Upper lobe of right lung (tissue), 1 donor: ENCODE measurements around the gene ALDOA. TPM values are rescaled to one million over a fixed set of nuclear protein-coding genes. Genes with fewer than 3 reads are reported as not detected.
A peak's percentile ranks its signal among the peaks of the same experiment; 100 is the strongest.
"Not testable (repeated sequence)": the region's sequence is repeated elsewhere in the genome, so short reads cannot be mapped to it uniquely, and the experiment has no call there.

Experiments
- ATAC-seq: fragments of 200-7000 bp; cut with Tn5 transposase; one replicate; pipeline ENCODE4 v1.9.1; 2020; ENCODE audit warnings: mild to moderate bottlenecking, moderate library complexity
- DNase-seq: peaks from one replicate; pipeline ENCODE4 v3.0.0-alpha.2; 2020
- H3K27ac ChIP-seq: fragments of 200-600 bp; one replicate; pipeline ENCODE4 v1.8.0; 2022
- H3K27me3 ChIP-seq: fragments of 200-600 bp; one replicate; pipeline ENCODE4 v1.8.0; 2022; ENCODE audit warnings: mild to moderate bottlenecking
- H3K36me3 ChIP-seq: fragments of 200-600 bp; one replicate; pipeline ENCODE4 v1.8.0; 2022
- H3K4me1 ChIP-seq: fragments of 200-600 bp; one replicate; pipeline ENCODE4 v1.8.0; 2022
- H3K4me3 ChIP-seq: fragments of 200-600 bp; one replicate; pipeline ENCODE4 v1.8.0; 2022; ENCODE audit warnings: mild to moderate bottlenecking
- H3K9me3 ChIP-seq: fragments of 200-600 bp; one replicate; pipeline ENCODE4 v1.8.0; 2022
- intact Hi-C: fragments of 100-400 bp; cut with DNase I; formaldehyde crosslinking; loops from one replicate; pipeline ENCODE4 v1.11.0; 2022
- total RNA-seq: library from RNA; stranded (reverse); fragmentation: NEBNext Ultra II Directional; extraction: Animal tissue kit (Norgen Biotek cat#: 25700); gene quantifications from one replicate; pipeline ENCODE4 v1.2.1, GENCODE V29; 2021
- TF ChIP-seq, protein P1 (sequence below): fragments of 200-600 bp; IDR thresholded peaks from one replicate; pipeline ENCODE4 v1.8.0; 2022; ENCODE audit warnings: antibody characterized with exemption
- donor health status: DM: no; HTN: yes; CAD: no; lungs with severe emphysema.

The ALDOA gene
- total RNA-seq, 1 donor from 2014 or later: 689 TPM

DNA sequence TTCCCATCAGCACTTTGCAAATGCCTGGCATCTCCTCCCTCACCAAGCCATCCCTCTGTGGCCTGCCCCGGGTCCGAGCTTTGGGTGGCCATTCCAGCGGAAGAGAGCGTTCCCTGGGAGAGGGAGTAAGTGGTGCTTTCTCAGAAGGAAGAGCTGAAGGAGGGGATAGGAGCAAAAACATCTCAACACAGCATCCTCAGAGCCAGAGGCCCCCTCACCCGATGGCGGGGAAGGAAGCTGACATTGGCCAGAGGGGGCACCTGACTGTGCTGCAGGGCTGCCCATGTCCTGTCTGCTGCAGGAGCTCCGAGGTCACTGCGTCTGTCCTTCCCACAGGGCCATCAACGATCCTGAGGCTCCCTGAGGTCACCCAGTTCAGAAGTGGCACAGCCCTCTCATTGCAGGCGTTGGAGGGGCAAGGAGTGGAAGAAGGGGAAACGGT lies 34.1 kb upstream of the ALDOA start:
- Histone ChIP-seq H3K27ac (no peak overlapping the region), H3K4me3 (no peak overlapping the region), H3K4me1 (peaks cover 5% of the 10 kb centered on the region), H3K9me3 (no peaks in the 10 kb centered on the region), H3K27me3 (peaks cover 60% of the 10 kb centered on the region), H3K36me3 (no peaks in the 10 kb centered on the region)
- TF ChIP-seq, protein P1, sequence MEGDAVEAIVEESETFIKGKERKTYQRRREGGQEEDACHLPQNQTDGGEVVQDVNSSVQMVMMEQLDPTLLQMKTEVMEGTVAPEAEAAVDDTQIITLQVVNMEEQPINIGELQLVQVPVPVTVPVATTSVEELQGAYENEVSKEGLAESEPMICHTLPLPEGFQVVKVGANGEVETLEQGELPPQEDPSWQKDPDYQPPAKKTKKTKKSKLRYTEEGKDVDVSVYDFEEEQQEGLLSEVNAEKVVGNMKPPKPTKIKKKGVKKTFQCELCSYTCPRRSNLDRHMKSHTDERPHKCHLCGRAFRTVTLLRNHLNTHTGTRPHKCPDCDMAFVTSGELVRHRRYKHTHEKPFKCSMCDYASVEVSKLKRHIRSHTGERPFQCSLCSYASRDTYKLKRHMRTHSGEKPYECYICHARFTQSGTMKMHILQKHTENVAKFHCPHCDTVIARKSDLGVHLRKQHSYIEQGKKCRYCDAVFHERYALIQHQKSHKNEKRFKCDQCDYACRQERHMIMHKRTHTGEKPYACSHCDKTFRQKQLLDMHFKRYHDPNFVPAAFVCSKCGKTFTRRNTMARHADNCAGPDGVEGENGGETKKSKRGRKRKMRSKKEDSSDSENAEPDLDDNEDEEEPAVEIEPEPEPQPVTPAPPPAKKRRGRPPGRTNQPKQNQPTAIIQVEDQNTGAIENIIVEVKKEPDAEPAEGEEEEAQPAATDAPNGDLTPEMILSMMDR: no peak
- no peak for DNase-seq
- intact Hi-C loops: no loop called here
- ATAC-seq: no peak

DNA sequence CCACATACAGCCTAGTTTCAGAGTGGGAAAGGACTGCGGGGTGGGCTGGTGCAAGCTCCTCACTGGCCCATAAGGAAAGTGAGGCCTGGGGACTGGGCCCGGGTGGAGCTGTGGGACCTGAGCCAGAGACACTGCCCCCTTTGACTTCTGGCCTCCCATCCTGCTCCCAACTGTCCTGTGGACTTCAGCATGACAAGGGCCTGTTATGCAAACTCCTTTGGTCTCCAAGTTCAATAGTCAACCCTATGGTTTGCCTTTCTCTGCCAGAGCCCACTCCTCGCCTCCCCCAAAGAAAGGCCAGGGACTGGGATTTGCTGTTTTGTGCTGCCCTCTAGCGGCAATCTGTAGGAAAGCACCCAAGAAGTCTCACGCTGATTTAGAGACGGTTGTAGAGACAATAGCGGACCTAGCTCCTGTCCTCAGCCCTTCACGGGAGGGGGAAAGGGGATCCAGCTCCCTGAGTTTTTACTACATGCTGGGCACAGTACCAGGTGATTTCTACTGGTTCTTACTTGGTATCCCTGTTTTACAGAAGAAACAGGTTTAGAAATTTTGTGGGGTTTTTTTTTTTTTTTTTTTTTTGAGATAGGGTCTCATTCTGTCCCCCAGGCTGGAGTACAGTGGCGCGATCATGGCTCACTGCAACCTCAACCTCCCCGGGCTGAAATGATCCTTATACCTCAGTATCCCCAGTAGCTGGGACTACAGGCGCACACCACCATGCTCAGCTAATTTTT lies 33.3 kb upstream of the ALDOA start:
- H3K27me3 ChIP-seq: peaks cover 59% of the 10 kb centered on the region
- ATAC-seq (peak; percentile 66), DNase-seq (no peak)
- intact Hi-C loops: no loop called here
- no peaks in the 10 kb centered on the region for H3K36me3 ChIP-seq
- H3K4me3 ChIP-seq: no peak overlapping the region
- H3K9me3 ChIP-seq: no peaks in the 10 kb centered on the region
- TF ChIP-seq, protein P1: peak; percentile 70
- H3K27ac ChIP-seq: no peak overlapping the region
- peaks cover 5% of the 10 kb centered on the region for H3K4me1 ChIP-seq

DNA sequence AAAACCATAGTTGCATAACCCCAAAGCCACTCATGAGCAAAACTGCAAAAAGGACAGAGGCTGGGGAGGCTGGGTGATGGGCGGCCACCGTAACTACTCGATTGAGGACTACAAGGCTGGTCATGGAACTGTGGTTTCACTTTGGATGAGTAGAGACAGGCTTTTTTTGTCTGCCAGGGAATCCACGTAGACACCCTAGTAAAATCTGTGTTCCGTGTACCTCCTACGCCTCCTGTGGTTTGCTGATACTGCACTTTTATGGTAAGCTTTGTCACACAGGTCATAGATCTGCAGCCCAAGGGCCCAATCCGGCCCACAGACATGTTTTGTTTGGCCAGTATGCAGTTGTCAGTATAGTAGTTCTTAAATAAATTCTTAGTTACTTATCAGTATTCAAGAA lies 32.3 kb upstream of the ALDOA start:
- H3K27ac ChIP-seq: no peak overlapping the region
- intact Hi-C loops: no loop called here
- ATAC-seq (no peak), DNase-seq (no peak)
- H3K36me3 ChIP-seq: no peaks in the 10 kb centered on the region
- H3K4me3 ChIP-seq: no peak overlapping the region
- no peaks in the 10 kb centered on the region for H3K9me3 ChIP-seq
- H3K4me1 ChIP-seq: peaks cover 5% of the 10 kb centered on the region
- TF ChIP-seq, protein P1: no peak
- H3K27me3 ChIP-seq: peaks cover 59% of the 10 kb centered on the region

DNA sequence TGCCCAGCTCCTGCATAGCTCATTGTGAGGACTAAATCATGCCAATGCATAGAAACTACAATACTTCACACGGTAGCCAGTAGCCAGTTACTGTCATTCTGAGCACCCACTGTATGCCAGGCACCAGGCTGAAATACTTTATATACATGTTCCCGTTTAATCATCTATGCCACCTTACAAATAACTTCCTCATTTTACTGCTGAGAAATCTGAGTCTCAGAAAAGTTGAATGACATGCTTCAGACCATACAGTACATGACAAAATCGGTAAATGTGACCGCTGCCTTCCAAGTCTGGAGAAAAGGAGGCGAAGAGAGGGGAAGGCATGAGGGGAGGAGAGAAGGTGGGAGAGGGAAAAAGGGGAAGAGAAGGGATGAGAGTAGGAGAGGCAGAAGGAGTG lies 25.3 kb upstream of the ALDOA start:
- DNase-seq: no peak
- no peaks in the 10 kb centered on the region for H3K9me3 ChIP-seq
- no peaks in the 10 kb centered on the region for H3K36me3 ChIP-seq
- intact Hi-C loops: no loop called here
- TF ChIP-seq, protein P1: no peak
- no peak overlapping the region for H3K4me3 ChIP-seq
- no peaks in the 10 kb centered on the region for H3K4me1 ChIP-seq
- no peak for ATAC-seq
- H3K27me3 ChIP-seq: peaks cover under 1% of the 10 kb centered on the region
- H3K27ac ChIP-seq: no peak overlapping the region

DNA sequence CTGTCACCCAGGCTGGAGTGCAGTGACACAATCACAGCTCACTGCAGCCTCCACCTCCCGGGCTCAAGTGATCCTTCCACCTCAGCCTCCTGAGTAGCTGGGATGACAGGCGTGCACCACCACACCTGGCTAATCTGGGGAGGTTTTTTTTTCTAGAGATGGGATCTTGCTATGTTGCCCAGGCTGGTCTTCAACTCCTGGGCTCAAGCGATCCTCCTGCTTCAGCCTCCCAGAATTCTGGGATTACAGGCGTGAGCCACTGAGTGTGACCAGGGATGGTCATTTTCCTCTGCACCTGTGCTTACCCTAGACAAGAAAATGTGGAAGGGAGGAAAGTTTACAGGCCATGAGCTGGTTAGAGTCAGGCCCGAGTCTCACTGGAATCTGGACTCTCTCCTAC lies 24.9 kb upstream of the ALDOA start:
- H3K9me3 ChIP-seq, H3K27me3 ChIP-seq, intact Hi-C loops, H3K27ac ChIP-seq, ATAC-seq, H3K36me3 ChIP-seq, H3K4me1 ChIP-seq, H3K4me3 ChIP-seq, DNase-seq: not testable (repeated sequence)

DNA sequence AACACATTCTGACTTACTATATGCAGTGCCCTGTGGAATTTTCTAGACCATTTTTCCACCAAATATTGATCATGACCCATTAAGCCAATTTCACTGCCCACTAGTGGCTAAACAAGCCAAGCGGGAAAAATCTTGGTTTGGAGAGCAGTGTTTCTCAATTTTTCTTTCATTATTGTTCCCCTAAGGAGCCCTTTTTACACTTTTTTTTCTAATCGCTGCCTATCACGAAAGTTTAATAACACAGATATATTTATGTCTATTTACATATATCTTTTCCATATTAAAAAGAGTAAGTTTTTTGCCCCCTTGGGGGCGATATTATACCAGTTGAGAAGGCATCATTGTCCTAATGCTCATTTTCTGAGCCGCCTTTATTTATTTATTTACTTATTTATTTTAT lies 23.7 kb upstream of the ALDOA start:
- Histone ChIP-seq H3K36me3 (no peaks in the 10 kb centered on the region), H3K4me1 (no peaks in the 10 kb centered on the region), H3K27me3 (no peaks in the 10 kb centered on the region), H3K9me3 (no peaks in the 10 kb centered on the region), H3K27ac (no peak overlapping the region), H3K4me3 (no peak overlapping the region)
- intact Hi-C loops: no loop called here
- no peak for DNase-seq
- ATAC-seq: no peak
- TF ChIP-seq, protein P1: peak; percentile 46
